K562 (cell line): ENCODE data around the gene SUPT3H. TPM values are rescaled to one million over a fixed set of nuclear protein-coding genes. Genes with fewer than 3 reads are reported as not detected.

ENCODE experiments used
- ATAC-seq: fragments of 200-7000 bp; cut with Tn5 transposase; 3 replicates; pipeline ENCODE4 v1.9.1; 2020; ENCODE audit warnings: moderate library complexity
- BruUV-seq: library from RNA; stranded (reverse); fragments of 400-500 nt; replicated peaks from 2 replicates; lab custom pipeline; 2021; lab: Mats Ljungman, UMichigan
- CTCF ChIA-PET: fragments of 300-600 bp; formaldehyde crosslinking; extraction: SDS; loops from one replicate; lab custom pipeline; 2021; ENCODE audit warnings: low intra/inter-chr PET ratio; lab: Yijun Ruan, JAX
- POLR2A ChIA-PET: fragments of 300-600, 350-650 bp; sonication (Branson Sonifier 250); formaldehyde crosslinking; extraction: SDS; loops from one replicate; lab custom pipeline; 2021; ENCODE audit warnings: antibody characterized with exemption, inconsistent platforms; lab: Yijun Ruan, JAX
- DNase-seq, 4 experiments: peaks; one replicate each; pipeline versions ENCODE4 v3.0.0 to v3.0.0-alpha.2; 2011 to 2018; ENCODE audit warnings: low spot score in 3 of 4, mixed read lengths in 3 of 4; ENCODE audit errors: extremely low read depth in 1 of 4
- FAIRE-seq: peaks from 2 replicates; lab custom pipeline; 2011; peaks lifted over from hg19 to GRCh38; lab: Jason Lieb, UNC
- H2AFZ ChIP-seq: 2 replicates; pipeline ENCODE4 v1.6.0; 2011; ENCODE audit warnings: low read depth, low read length, control low read depth, inconsistent platforms
- H3K27ac ChIP-seq: fragments of 200-600 bp; 3 replicates; pipeline ENCODE4 v1.8.0; 2011; ENCODE audit warnings: low read depth, mild to moderate bottlenecking, control low read depth, inconsistent platforms, low read length, moderate library complexity, mixed read lengths; ENCODE audit errors: extremely low read depth
- H3K27me3 ChIP-seq, 2 experiments: fragments of 300-600 bp in 1 of 2; 2 replicates in 1 of 2; 3 replicates in 1 of 2; pipeline versions ENCODE4 v1.6.0 to v1.8.0; 2011; ENCODE audit warnings: inconsistent platforms in 2 of 2, low read length in 2 of 2, mild to moderate bottlenecking in 1 of 2, mixed read lengths in 1 of 2, moderate library complexity in 1 of 2; ENCODE audit not compliant: control insufficient read depth in 2 of 2, insufficient read depth in 2 of 2
- H3K36me3 ChIP-seq: fragments of 300-600 bp; 3 replicates; pipeline ENCODE4 v1.8.0; 2011; ENCODE audit warnings: mild to moderate bottlenecking, low read length, inconsistent platforms; ENCODE audit not compliant: control insufficient read depth, insufficient read depth
- H3K4me1 ChIP-seq, 2 experiments: fragments of 200-600 bp in 1 of 2; replicated peaks in 1 of 2; 2 replicates in 1 of 2; 3 replicates in 1 of 2; pipeline versions ENCODE4 v1.5.1 to v1.8.0; 2011; ENCODE audit warnings: inconsistent platforms in 2 of 2, low read length in 2 of 2, mild to moderate bottlenecking in 1 of 2, mixed read lengths in 1 of 2, moderate library complexity in 1 of 2; ENCODE audit not compliant: control insufficient read depth in 2 of 2, insufficient read depth in 2 of 2
- H3K4me2 ChIP-seq: 2 replicates; pipeline ENCODE4 v1.6.1; 2011; ENCODE audit warnings: low read length, control low read depth, inconsistent platforms, mixed read lengths; ENCODE audit not compliant: insufficient read depth
- H3K4me3 ChIP-seq: fragments of 200-600 bp; sonication (generic), shearing (Covaris generic); 2 replicates; pipeline ENCODE4 v1.5.1; 2016; ENCODE audit warnings: control low read depth, inconsistent platforms
- H3K79me2 ChIP-seq: fragments of 200-600 bp; 3 replicates; pipeline ENCODE4 v1.8.0; 2011; ENCODE audit warnings: low read length, inconsistent platforms; ENCODE audit not compliant: control insufficient read depth, insufficient read depth
- H3K9ac ChIP-seq, 2 experiments: 2 replicates each; pipeline versions ENCODE4 v1.6.0 to v1.6.1; 2011; ENCODE audit warnings: low read depth in 2 of 2, low read length in 2 of 2, control low read depth in 1 of 2, inconsistent platforms in 1 of 2, mild to moderate bottlenecking in 1 of 2, mixed read lengths in 1 of 2; ENCODE audit not compliant: insufficient read depth in 1 of 2
- H3K9me1 ChIP-seq: one replicate; pipeline ENCODE4 v1.6.0; 2011; ENCODE audit warnings: inconsistent platforms, mild to moderate bottlenecking, low read length, moderate library complexity; ENCODE audit not compliant: control insufficient read depth, insufficient read depth
- H3K9me3 ChIP-seq: replicated peaks from 2 replicates; pipeline ENCODE4 v1.5.1; 2011; ENCODE audit warnings: low read depth, low read length, inconsistent platforms; ENCODE audit not compliant: control insufficient read depth, insufficient read depth
- H4K20me1 ChIP-seq: replicated peaks from 2 replicates; pipeline ENCODE4 v1.6.1; 2011; ENCODE audit warnings: low read length, inconsistent platforms, mixed read lengths; ENCODE audit not compliant: control insufficient read depth, insufficient read depth
- ESRRA ChIP-seq: fragments of 450-650 bp; IDR thresholded peaks from 2 replicates; pipeline ENCODE4 v1.6.1; 2014; ENCODE audit warnings: low read depth, mild to moderate bottlenecking, moderate library complexity, borderline replicate concordance
- HMGN3 ChIP-seq: IDR thresholded peaks from 2 replicates; pipeline ENCODE4 v1.6.1; 2011; ENCODE audit warnings: borderline replicate concordance, low read depth, mild to moderate bottlenecking, mixed read lengths, low read length; ENCODE audit not compliant: insufficient read length; ENCODE audit errors: extremely low read depth
- HNRNPUL1 ChIP-seq: fragments of 200-400 bp; formaldehyde crosslinking; IDR thresholded peaks from 2 replicates; pipeline ENCODE4 v1.6.1; 2017; ENCODE audit warnings: low read length
- KLF10 ChIP-seq: fragments of 250-450 bp; sonication (Bioruptor Pico); IDR thresholded peaks from 2 replicates; pipeline ENCODE4 v1.6.1; 2021; ENCODE audit warnings: matching md5 sums
- PURB ChIP-seq: sonication (generic); formaldehyde crosslinking; IDR thresholded peaks from 2 replicates; pipeline ENCODE4 v1.9.0; 2021; ENCODE audit warnings: low read depth, mild to moderate bottlenecking, missing genetic modification reagents
- ZBTB12 ChIP-seq: fragments of 250-450 bp; sonication (Bioruptor Pico); IDR thresholded peaks from 2 replicates; pipeline ENCODE4 v1.4.0; 2020
- WGBS: fragments of 100-300 bp; shearing (Covaris generic); methylation state at CpG from one replicate; pipeline ENCODE4 v1.1.6; 2016; ENCODE audit warnings: low coverage, mixed read lengths; ENCODE audit not compliant: insufficient coverage; ENCODE audit errors: missing lambda C conversion rate; 5-methylcytosine and 5-hydroxymethylcytosine counted together
- in situ Hi-C: fragments of 300-500 bp; cut with MboI; formaldehyde crosslinking; loops from 4 replicates; pipeline ENCODE4 v1.15.0; 2018; ENCODE audit warnings: inconsistent platforms, mixed read lengths
- intact Hi-C: fragments of 100-400 bp; cut with micrococcal nuclease; formaldehyde crosslinking; loops from 2 replicates; pipeline ENCODE4 v1.14.2; 2022
- polyA plus RNA-seq, 8 experiments: library from polyadenylated mRNA; depleted of rRNA in 4 of 8; stranded (reverse) in 5 of 8; unstranded in 3 of 8; fragments of >200 nt; fragmentation: Nextera tagmentation in 2 of 8; fragmentation: Illumina TruSeq in 1 of 8; extraction: Ambion mirVana in 2 of 8; extraction: Trizol in 1 of 8; gene quantifications; 2 replicates each; pipeline versions ENCODE4 v1.2.1 to v1.2.3, GENCODE V29; 2011 to 2014; ENCODE audit warnings: inconsistent platforms in 1 of 8, missing spikeins in 1 of 8
- total RNA-seq, 7 experiments: library from RNA; depleted of rRNA in 6 of 7; stranded (reverse); fragments of >200 nt in 6 of 7; fragmentation: Illumina TruSeq in 2 of 7; extraction: Trizol in 2 of 7; gene quantifications; 2 replicates each; pipeline versions ENCODE4 v1.2.1 to v1.2.3, GENCODE V29; 2011 to 2021; ENCODE audit warnings: low replicate concordance in 1 of 7

Gene SUPT3H
- total and polyA plus RNA-seq, 9 of the 15 experiments (the other 6 are each of a cell fraction or from before 2014, with no cell fraction given): 7.2 to 16.3 (median 11.9) TPM

- in situ Hi-C loops: no loop called here
- TF ChIP-seq ZBTB12 (CRISPR knock-in tag) (no peak), PURB (CRISPR knock-in tag) (no peak), HNRNPUL1 (no peak), HMGN3 (no peak), ESRRA (no peak), KLF10 (CRISPR knock-in tag) (no peak)
- TF ChIP-seq, all 486 proteins: peak for 0
- ChIA-PET CTCF (no interaction called here), POLR2A (no interaction called here)
- Histone ChIP-seq H3K36me3 (no peaks in the 10 kb centered on the region), H3K4me3 (no peak overlapping the region), H3K4me2 (no peak overlapping the region), H3K9ac (no peak overlapping the region), H3K79me2 (no peaks in the 10 kb centered on the region), H3K27ac (no peak overlapping the region), H2AFZ (no peak overlapping the region), H3K27me3 (no peaks in the 10 kb centered on the region), H3K9me3 (no peaks in the 10 kb centered on the region), H3K4me1 (no peaks in the 10 kb centered on the region), H3K9me1 (no peaks in the 10 kb centered on the region), H4K20me1 (no peaks in the 10 kb centered on the region)
- WGBS: 20% methylated on average over 2 of the region's 2 CpGs
- FAIRE-seq (no peak), ATAC-seq (no peak), DNase-seq (no peak)
- intact Hi-C loops: no loop called here
- no TSS peak for BruUV-seq
These were observed 356.1 kb downstream of the SUPT3H start for GRCh38 chr6:45021676-45022075.
